ENCODE results near the gene NAIF1.
"Not testable (repeated sequence)": the region's sequence is repeated elsewhere in the genome, so short reads cannot be mapped to it uniquely, and the experiment has no call there.

Gene NAIF1

GRCh38 chr9:128066713-128067644, at the start of gene NAIF1:
TSS of gene NAIF1 (minus strand) at chr9:128067320. CDS start at chr9:128067101, 219 bp downstream.
- peak; percentile 49 to 99 (median 96) for DNase-seq

GRCh38 chr9:128116104-128117083, 49.3 kb upstream of the NAIF1 start:
- DNase-seq = no peak

GRCh38 chr9:128115187-128116103, 48.3 kb upstream of the NAIF1 start:
- no peak for DNase-seq

- DNase-seq = no peak
Measured at GRCh38 chr9:128114326-128115186, 47.4 kb upstream of the NAIF1 start.

GRCh38 chr9:128113526-128114325, 46.6 kb upstream of the NAIF1 start:
- no peak for DNase-seq

GRCh38 chr9:128111726-128112125, 44.6 kb upstream of the NAIF1 start:
- DNase-seq = not testable (repeated sequence)

GRCh38 chr9:128109050-128109709, 42.1 kb upstream of the NAIF1 start:
- DNase-seq = no peak

- no peak for DNase-seq
Measured at GRCh38 chr9:128108269-128109049, 41.3 kb upstream of the NAIF1 start.

GRCh38 chr9:128107468-128108268, 40.5 kb upstream of the NAIF1 start:
- no peak for DNase-seq

GRCh38 chr9:128106940-128107467, 39.9 kb upstream of the NAIF1 start:
- no peak for DNase-seq

GRCh38 chr9:128106181-128106939, 39.2 kb upstream of the NAIF1 start:
- no peak for DNase-seq

GRCh38 chr9:128105538-128106175, 38.5 kb upstream of the NAIF1 start:
- no peak for DNase-seq

GRCh38 chr9:128104171-128104618, 37.1 kb upstream of the NAIF1 start:
- DNase-seq = no peak

GRCh38 chr9:128103589-128103962, 36.5 kb upstream of the NAIF1 start:
- no peak for DNase-seq

Data from hypothalamus (tissue), 51 donors.